Ecto neural progenitor cell (in vitro differentiated cells): ENCODE measurements around the gene ALDH1L1.

Experiments
- DNase-seq: peaks from one replicate; pipeline ENCODE4 v3.0.0-alpha.2; 2018; ENCODE audit warnings: low spot score

Gene ALDH1L1

GRCh38 chr3:126180477-126181397 lies at the start of gene ALDH1L1:
ALDH1L1 (minus strand) TSS chr3:126180586; CDS start chr3:126160979, 19,607 bp downstream.
- DNase-seq = peak; percentile 83

- no peak for DNase-seq
These were observed 46.0 kb upstream of the ALDH1L1 start for GRCh38 chr3:126226374-126226773.

GRCh38 chr3:126216416-126216815 lies 36.0 kb upstream of the ALDH1L1 start:
- no peak for DNase-seq

- no peak for DNase-seq
These were observed 33.1 kb upstream of the ALDH1L1 start for GRCh38 chr3:126213379-126214028.

GRCh38 chr3:126212620-126213378 lies 32.4 kb upstream of the ALDH1L1 start:
- DNase-seq = peak; percentile 91

GRCh38 chr3:126212250-126212619 lies 31.8 kb upstream of the ALDH1L1 start:
- no peak for DNase-seq

GRCh38 chr3:126211569-126211968 lies 31.2 kb upstream of the ALDH1L1 start:
- no peak for DNase-seq

GRCh38 chr3:126210606-126211005 lies 30.2 kb upstream of the ALDH1L1 start:
- DNase-seq = no peak

- DNase-seq = no peak
These were observed 29.4 kb upstream of the ALDH1L1 start for GRCh38 chr3:126209741-126210140.

- no peak for DNase-seq
These were observed 28.3 kb upstream of the ALDH1L1 start for GRCh38 chr3:126208606-126209256.

- no peak for DNase-seq
These were observed 27.8 kb upstream of the ALDH1L1 start for GRCh38 chr3:126208182-126208581.

- DNase-seq = no peak
These were observed 26.8 kb upstream of the ALDH1L1 start for GRCh38 chr3:126207166-126207565.

- DNase-seq = no peak
These were observed 25.6 kb upstream of the ALDH1L1 start for GRCh38 chr3:126205717-126206655.

GRCh38 chr3:126202680-126203079 lies 22.3 kb upstream of the ALDH1L1 start:
- no peak for DNase-seq

- DNase-seq = no peak
These were observed 21.9 kb upstream of the ALDH1L1 start for GRCh38 chr3:126202276-126202675.

GRCh38 chr3:126201168-126201567 lies 20.8 kb upstream of the ALDH1L1 start:
- no peak for DNase-seq

GRCh38 chr3:126200534-126200933 lies 20.1 kb upstream of the ALDH1L1 start:
- no peak for DNase-seq

GRCh38 chr3:126199256-126199655 lies 18.9 kb upstream of the ALDH1L1 start:
- no peak for DNase-seq

- no peak for DNase-seq
These were observed 17.6 kb upstream of the ALDH1L1 start for GRCh38 chr3:126197854-126198584.

GRCh38 chr3:126197343-126197742 lies 17.0 kb upstream of the ALDH1L1 start:
- no peak for DNase-seq
